Neutrophil (primary cell): ENCODE measurements around the gene HBA1.
"Not testable (repeated sequence)": the region's sequence is repeated elsewhere in the genome, so short reads cannot be mapped to it uniquely, and the experiment has no call there.

Source experiments
- H3K27ac ChIP-seq: fragments of 200-600 bp; sonication (generic); 2 replicates; pipeline ENCODE4 v1.5.1; 2016; ENCODE audit warnings: mild to moderate bottlenecking, moderate library complexity
- H3K27me3 ChIP-seq: fragments of 200-600 bp; sonication (generic); 2 replicates; pipeline ENCODE4 v1.6.0; 2016; ENCODE audit warnings: mild to moderate bottlenecking
- H3K36me3 ChIP-seq: fragments of 200-600 bp; sonication (generic); 2 replicates; pipeline ENCODE4 v1.5.1; 2017
- H3K4me1 ChIP-seq, 2 experiments: fragments of 200-600 bp in 1 of 2; sonication (generic) in 1 of 2; 1 replicate in 1 of 2; 2 replicates in 1 of 2; pipeline versions ENCODE4 v1.5.1 to v1.6.1; 2013 to 2016; ENCODE audit warnings: low read depth in 1 of 2, low read length in 1 of 2, mild to moderate bottlenecking in 1 of 2, moderate library complexity in 1 of 2; ENCODE audit not compliant: control insufficient read depth in 1 of 2, insufficient read depth in 1 of 2
- H3K4me3 ChIP-seq, 2 experiments: fragments of 200-600 bp in 1 of 2; sonication (generic) in 1 of 2; 1 replicate in 1 of 2; 2 replicates in 1 of 2; pipeline ENCODE4 v1.5.1; 2013 to 2016; ENCODE audit warnings: low read depth in 1 of 2, low read length in 1 of 2, mild to moderate bottlenecking in 1 of 2, moderate library complexity in 1 of 2
- H3K9me3 ChIP-seq: fragments of 200-600 bp; sonication (generic); 2 replicates; pipeline ENCODE4 v1.5.1; 2016
- TF ChIP-seq, protein P1 (sequence below): fragments of 200-600 bp; sonication (generic); IDR thresholded peaks from 2 replicates; pipeline ENCODE4 v1.5.1; 2016; ENCODE audit warnings: antibody characterized with exemption

HBA1 gene

DNA sequence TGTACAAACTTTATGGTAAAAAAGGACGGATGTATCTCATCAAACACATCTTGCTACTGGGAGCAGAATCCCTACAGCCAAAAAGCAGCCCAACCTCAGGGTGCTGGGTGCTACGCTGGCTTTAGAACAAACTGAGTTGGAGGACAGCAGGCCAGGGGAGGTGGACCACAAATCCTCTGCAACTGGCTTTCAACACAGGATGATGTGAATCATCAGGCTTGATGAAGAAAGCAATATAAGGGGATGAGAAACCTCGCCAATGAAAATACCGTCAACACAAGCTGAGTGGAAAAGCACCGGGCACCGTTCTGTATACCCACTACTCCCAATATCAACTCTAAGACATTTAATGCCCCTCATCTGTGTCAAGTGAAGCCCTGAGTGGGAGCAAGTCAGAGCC, 18.0 kb downstream of the HBA1 start:
- Histone ChIP-seq H3K36me3 (peaks cover 97% of the 10 kb centered on the region), H3K4me3 (no peak overlapping the region), H3K27ac (no peak overlapping the region), H3K27me3 (no peaks in the 10 kb centered on the region), H3K9me3 (no peaks in the 10 kb centered on the region), H3K4me1 (no peaks in the 10 kb centered on the region)
- TF ChIP-seq, protein P1, sequence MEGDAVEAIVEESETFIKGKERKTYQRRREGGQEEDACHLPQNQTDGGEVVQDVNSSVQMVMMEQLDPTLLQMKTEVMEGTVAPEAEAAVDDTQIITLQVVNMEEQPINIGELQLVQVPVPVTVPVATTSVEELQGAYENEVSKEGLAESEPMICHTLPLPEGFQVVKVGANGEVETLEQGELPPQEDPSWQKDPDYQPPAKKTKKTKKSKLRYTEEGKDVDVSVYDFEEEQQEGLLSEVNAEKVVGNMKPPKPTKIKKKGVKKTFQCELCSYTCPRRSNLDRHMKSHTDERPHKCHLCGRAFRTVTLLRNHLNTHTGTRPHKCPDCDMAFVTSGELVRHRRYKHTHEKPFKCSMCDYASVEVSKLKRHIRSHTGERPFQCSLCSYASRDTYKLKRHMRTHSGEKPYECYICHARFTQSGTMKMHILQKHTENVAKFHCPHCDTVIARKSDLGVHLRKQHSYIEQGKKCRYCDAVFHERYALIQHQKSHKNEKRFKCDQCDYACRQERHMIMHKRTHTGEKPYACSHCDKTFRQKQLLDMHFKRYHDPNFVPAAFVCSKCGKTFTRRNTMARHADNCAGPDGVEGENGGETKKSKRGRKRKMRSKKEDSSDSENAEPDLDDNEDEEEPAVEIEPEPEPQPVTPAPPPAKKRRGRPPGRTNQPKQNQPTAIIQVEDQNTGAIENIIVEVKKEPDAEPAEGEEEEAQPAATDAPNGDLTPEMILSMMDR = no peak

DNA sequence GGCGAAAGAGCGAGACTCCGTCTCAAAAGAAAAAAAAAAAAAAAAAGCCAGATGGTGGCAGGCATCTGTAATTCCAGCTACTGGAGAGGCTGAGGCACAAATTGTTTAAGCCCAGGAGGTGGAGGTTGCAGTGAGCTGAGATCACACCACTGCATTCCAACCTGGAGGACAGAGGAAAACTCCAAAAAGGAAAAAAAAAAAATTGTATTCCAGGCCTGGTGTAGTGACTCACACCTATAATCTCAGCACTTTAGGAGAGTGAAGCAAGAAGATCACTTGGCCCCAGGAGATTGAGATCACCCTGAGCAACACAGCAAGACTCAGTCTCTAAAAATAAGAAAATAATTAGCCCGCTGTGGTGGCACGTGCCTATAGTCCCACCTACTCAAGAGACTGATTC, 23.9 kb downstream of the HBA1 start:
- no peaks in the 10 kb centered on the region for H3K4me1 ChIP-seq
- no peaks in the 10 kb centered on the region for H3K9me3 ChIP-seq
- no peaks in the 10 kb centered on the region for H3K27me3 ChIP-seq
- H3K27ac ChIP-seq = no peak overlapping the region
- H3K4me3 ChIP-seq = no peak overlapping the region
- peaks cover 82% of the 10 kb centered on the region for H3K36me3 ChIP-seq
- TF ChIP-seq, protein P1 = no peak

GRCh38 chr16:203246-203645, 26.8 kb downstream of the HBA1 start:
- no peaks in the 10 kb centered on the region for H3K4me1 ChIP-seq
- H3K36me3 ChIP-seq = peaks cover 79% of the 10 kb centered on the region
- H3K4me3 ChIP-seq = no peak overlapping the region
- H3K27ac ChIP-seq = no peak overlapping the region
- no peaks in the 10 kb centered on the region for H3K9me3 ChIP-seq
- no peaks in the 10 kb centered on the region for H3K27me3 ChIP-seq
- TF ChIP-seq, protein P1 = no peak

DNA sequence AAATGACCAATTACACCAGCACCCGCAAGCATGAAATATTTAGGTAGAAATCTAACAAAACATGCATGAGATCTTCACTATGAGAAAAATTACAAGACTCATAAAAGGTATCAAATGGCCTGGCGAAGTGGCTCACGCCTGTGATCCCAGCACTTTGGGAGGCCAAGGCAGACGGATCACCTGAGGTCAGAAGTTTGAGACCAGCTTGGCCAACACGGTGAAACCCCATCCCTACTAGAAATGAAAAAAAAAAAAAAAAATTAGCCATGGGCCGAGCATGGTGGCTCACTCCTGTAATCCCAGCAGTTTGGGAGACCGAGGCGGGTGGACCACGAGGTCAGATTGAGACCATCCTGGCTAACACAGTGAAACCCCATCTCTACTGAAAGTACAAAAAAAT, 27.6 kb downstream of the HBA1 start:
- not testable (repeated sequence) for H3K4me1 ChIP-seq, H3K27ac ChIP-seq, H3K27me3 ChIP-seq, H3K9me3 ChIP-seq, H3K4me3 ChIP-seq
- peaks cover 79% of the 10 kb centered on the region for H3K36me3 ChIP-seq

- H3K36me3 ChIP-seq = peaks cover 86% of the 10 kb centered on the region
- H3K9me3 ChIP-seq, H3K4me3 ChIP-seq, H3K27me3 ChIP-seq, H3K4me1 ChIP-seq, H3K27ac ChIP-seq: not testable (repeated sequence)
These were observed 32.9 kb downstream of the HBA1 start for GRCh38 chr16:209359-209758.

GRCh38 chr16:211631-212180, 35.2 kb downstream of the HBA1 start:
- H3K4me3 ChIP-seq, H3K27ac ChIP-seq, H3K4me1 ChIP-seq, H3K27me3 ChIP-seq, H3K9me3 ChIP-seq: not testable (repeated sequence)
- H3K36me3 ChIP-seq = peaks cover 81% of the 10 kb centered on the region

- no peak overlapping the region for H3K27ac ChIP-seq
- no peaks in the 10 kb centered on the region for H3K4me1 ChIP-seq
- H3K36me3 ChIP-seq = peaks cover 79% of the 10 kb centered on the region
- TF ChIP-seq, protein P1 = no peak
- no peaks in the 10 kb centered on the region for H3K27me3 ChIP-seq
- H3K9me3 ChIP-seq = no peaks in the 10 kb centered on the region
- H3K4me3 ChIP-seq = no peak overlapping the region
These were observed 36.5 kb downstream of the HBA1 start for GRCh38 chr16:212999-213398.
